ENCODE measurements around the gene ATP5F1D. TPM values are rescaled to one million over a fixed set of nuclear protein-coding genes. Genes with fewer than 3 reads are reported as not detected.
A peak's percentile ranks its signal among the peaks of the same experiment; 100 is the strongest.
"Not testable (repeated sequence)": the region's sequence is repeated elsewhere in the genome, so short reads cannot be mapped to it uniquely, and the experiment has no call there.

Gene ATP5F1D
- total RNA-seq, 1 experiment from 2014 or later = 179 TPM

DNA sequence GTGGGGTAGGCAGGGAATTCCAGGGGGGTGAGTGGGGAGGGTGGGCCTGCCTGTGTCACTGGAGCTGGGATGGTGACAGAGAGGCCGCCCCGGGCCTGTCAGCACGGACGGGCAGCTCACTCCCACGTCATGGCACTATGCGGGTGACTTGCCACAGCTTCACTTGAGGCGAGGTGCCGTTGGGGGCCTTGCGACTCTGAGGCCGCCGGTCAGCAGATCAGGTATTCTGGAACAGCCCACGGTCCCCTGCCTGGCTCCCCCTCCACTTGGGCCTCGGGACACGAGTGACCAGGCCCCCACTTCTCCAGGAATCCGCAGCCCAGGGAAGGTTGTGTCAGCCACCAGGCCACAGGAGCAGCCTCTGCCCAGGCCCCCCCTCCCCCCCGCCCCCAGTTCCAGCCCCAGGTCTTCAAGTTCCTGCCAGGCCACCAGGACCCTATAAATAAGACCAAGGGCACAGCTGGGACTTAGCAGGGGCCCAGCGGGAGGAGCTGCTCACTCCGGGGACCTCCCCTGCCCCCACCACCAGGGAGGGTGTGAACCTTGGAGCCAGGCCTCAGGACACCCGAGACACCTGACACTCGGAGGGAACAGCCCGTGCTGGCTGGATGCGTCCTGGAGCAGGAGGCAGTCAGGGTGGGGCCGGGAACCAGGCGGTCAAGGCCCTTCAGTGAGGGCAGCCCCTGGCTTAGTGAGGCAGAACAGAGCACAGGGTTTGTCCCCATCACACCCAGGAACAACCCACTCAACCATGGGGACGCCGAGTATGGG lies 4.1 kb downstream of the ATP5F1D start:
- Mint-ChIP-seq H3K36me3 (ENCODE audit: insufficient read depth in 1 of 3, low read depth in 3 of 3) (peaks cover 0 to 4% (median 0%) of the 10 kb centered on the region in 3 experiments; a peak in 3 of 7 replicates), H3K4me1 (peaks cover 5 to 16% of the 10 kb centered on the region in 2 experiments), H3K4me3 (no peak overlapping the region), H3K27ac (no peak overlapping the region; a peak in 1 of 7 replicates), H3K27me3 (ENCODE audit: low read depth) (no peaks in the 10 kb centered on the region; the same call in 1 of the 2 replicates), H3K9me3 (no peaks in the 10 kb centered on the region)
- Histone ChIP-seq H2BK20ac (ENCODE audit: low read depth, low read length, poor library complexity, severe bottlenecking) (no peak overlapping the region), H3K9ac (ENCODE audit: extremely low read depth, insufficient read length, low read length) (no peak overlapping the region), H3K56ac (ENCODE audit: insufficient read length, low read depth, low read length) (no peak overlapping the region), H2BK5ac (ENCODE audit: insufficient read length, low read length) (no peak overlapping the region), H3K27me3 (ENCODE audit: insufficient read depth, low read length) (no peaks in the 10 kb centered on the region), H4K20me1 (ENCODE audit: control insufficient read depth, insufficient read depth, insufficient read length) (no peaks in the 10 kb centered on the region), H3T11ph (ENCODE audit: low read length) (no peak overlapping the region), H2AFZ (ENCODE audit: low read length) (no peak overlapping the region), H3K9me3 (ENCODE audit: control insufficient read depth, low read depth, low read length) (no peaks in the 10 kb centered on the region), H3K4ac (ENCODE audit: low read depth, low read length) (no peak overlapping the region), H3K4me2 (ENCODE audit: insufficient read depth, insufficient read length, low read length) (no peak overlapping the region), H3K18ac (ENCODE audit: insufficient read length, low read depth, low read length) (no peak overlapping the region), H3K79me2 (ENCODE audit: insufficient read depth, low read length) (no peaks in the 10 kb centered on the region; the same call in 1 of the 2 replicates), H2BK12ac (ENCODE audit: insufficient read length, low read depth, low read length) (no peak overlapping the region), H4K91ac (ENCODE audit: insufficient read length, low read depth, low read length) (no peak overlapping the region), H3K14ac (ENCODE audit: insufficient read depth, low read length) (no peak overlapping the region), H2AK5ac (ENCODE audit: insufficient read length, low read length) (no peak overlapping the region), H2BK120ac (ENCODE audit: low read depth, low read length, poor library complexity, severe bottlenecking) (no peak overlapping the region), H4K5ac (ENCODE audit: insufficient read length, low read depth, low read length) (no peak overlapping the region), H3K79me1 (ENCODE audit: insufficient read depth, low read depth, low read length, poor library complexity, severe bottlenecking) (no peaks in the 10 kb centered on the region), H3K23me2 (ENCODE audit: insufficient read length, low read depth, low read length, poor library complexity, severe bottlenecking) (no peaks in the 10 kb centered on the region), H3K23ac (ENCODE audit: insufficient read length, low read depth, low read length) (no peak overlapping the region), H3K27ac (ENCODE audit: insufficient read length, low read depth, low read length) (no peak overlapping the region), H4K8ac (replicated peaks; ENCODE audit: insufficient read length, low read depth, low read length) (no peak overlapping the region), H2BK15ac (ENCODE audit: low read depth, low read length) (no peak overlapping the region), H3K4me1 (ENCODE audit: insufficient read depth, low read length) (no peaks in the 10 kb centered on the region)
- DNase-seq = no peak
- TF ChIP-seq, protein P1, sequence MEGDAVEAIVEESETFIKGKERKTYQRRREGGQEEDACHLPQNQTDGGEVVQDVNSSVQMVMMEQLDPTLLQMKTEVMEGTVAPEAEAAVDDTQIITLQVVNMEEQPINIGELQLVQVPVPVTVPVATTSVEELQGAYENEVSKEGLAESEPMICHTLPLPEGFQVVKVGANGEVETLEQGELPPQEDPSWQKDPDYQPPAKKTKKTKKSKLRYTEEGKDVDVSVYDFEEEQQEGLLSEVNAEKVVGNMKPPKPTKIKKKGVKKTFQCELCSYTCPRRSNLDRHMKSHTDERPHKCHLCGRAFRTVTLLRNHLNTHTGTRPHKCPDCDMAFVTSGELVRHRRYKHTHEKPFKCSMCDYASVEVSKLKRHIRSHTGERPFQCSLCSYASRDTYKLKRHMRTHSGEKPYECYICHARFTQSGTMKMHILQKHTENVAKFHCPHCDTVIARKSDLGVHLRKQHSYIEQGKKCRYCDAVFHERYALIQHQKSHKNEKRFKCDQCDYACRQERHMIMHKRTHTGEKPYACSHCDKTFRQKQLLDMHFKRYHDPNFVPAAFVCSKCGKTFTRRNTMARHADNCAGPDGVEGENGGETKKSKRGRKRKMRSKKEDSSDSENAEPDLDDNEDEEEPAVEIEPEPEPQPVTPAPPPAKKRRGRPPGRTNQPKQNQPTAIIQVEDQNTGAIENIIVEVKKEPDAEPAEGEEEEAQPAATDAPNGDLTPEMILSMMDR (conservative IDR thresholded peaks at IDR 0.05) = no peak
- no CpG with 5 or more reads among the region's 26 CpGs for WGBS (ENCODE audit: extremely low coverage, insufficient read length, low lambda C conversion rate)

DNA sequence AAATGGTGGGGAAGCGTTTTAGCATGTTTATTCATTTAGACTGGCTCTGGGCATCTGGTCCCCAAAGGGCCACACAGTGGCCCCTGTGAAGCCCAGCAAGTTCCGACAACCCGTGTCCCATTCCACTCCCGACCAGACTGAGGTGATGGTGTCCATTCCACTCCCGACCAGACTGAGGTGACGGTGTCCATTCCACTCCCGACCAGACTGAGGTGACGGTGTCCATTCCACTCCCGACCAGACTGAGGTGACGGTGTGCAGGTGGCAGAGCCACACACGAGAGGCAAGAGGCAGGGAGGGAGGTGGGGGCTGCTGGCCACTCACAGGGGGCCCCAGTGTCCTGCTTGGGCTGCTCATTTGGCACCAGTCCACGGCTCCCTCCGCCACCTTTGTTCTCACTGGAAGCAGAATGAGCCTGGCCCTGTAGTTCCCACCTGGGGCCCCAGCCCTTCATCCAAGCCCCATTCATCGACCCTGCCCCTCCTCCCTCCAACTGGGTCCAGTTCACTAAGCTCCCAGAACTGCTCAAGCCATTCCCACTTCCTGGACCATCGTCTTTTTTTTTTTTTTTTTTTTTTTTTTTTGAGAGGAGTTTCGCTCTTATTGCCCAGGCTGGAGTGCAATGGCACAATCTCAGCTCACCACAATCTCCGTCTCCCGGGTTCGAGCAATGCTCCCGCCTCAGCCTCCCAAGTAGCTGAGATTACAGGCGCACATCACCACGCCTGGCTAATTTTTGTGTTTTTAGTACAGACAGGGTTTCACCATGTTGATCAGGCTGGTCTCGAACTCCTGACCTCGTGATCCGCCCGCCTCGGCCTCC lies 4.9 kb downstream of the ATP5F1D start:
- H3K56ac ChIP-seq (ENCODE audit: insufficient read length, low read depth, low read length); H3K9me3 Mint-ChIP-seq; DNase-seq; H2BK12ac ChIP-seq (ENCODE audit: insufficient read length, low read depth, low read length); H3K79me1 ChIP-seq (ENCODE audit: insufficient read depth, low read depth, low read length, poor library complexity, severe bottlenecking); H2BK20ac ChIP-seq (ENCODE audit: low read depth, low read length, poor library complexity, severe bottlenecking); H3K4me1 ChIP-seq (ENCODE audit: insufficient read depth, low read length); H3K27ac Mint-ChIP-seq; H3T11ph ChIP-seq (ENCODE audit: low read length); H3K79me2 ChIP-seq (ENCODE audit: insufficient read depth, low read length); H4K20me1 ChIP-seq (ENCODE audit: control insufficient read depth, insufficient read depth, insufficient read length); H3K9ac ChIP-seq (ENCODE audit: extremely low read depth, insufficient read length, low read length); H3K27ac ChIP-seq (ENCODE audit: insufficient read length, low read depth, low read length); H3K4ac ChIP-seq (ENCODE audit: low read depth, low read length); H3K23me2 ChIP-seq (ENCODE audit: insufficient read length, low read depth, low read length, poor library complexity, severe bottlenecking); H2BK120ac ChIP-seq (ENCODE audit: low read depth, low read length, poor library complexity, severe bottlenecking); H3K18ac ChIP-seq (ENCODE audit: insufficient read length, low read depth, low read length); H2AK5ac ChIP-seq (ENCODE audit: insufficient read length, low read length); H3K9me3 ChIP-seq (ENCODE audit: control insufficient read depth, low read depth, low read length); H3K36me3 Mint-ChIP-seq (ENCODE audit: insufficient read depth in 1 of 3, low read depth in 3 of 3); H4K91ac ChIP-seq (ENCODE audit: insufficient read length, low read depth, low read length); H2BK5ac ChIP-seq (ENCODE audit: insufficient read length, low read length); H3K27me3 Mint-ChIP-seq (ENCODE audit: low read depth); H4K8ac ChIP-seq (replicated peaks; ENCODE audit: insufficient read length, low read depth, low read length); H2AFZ ChIP-seq (ENCODE audit: low read length); H3K14ac ChIP-seq (ENCODE audit: insufficient read depth, low read length); H3K27me3 ChIP-seq (ENCODE audit: insufficient read depth, low read length); H3K4me2 ChIP-seq (ENCODE audit: insufficient read depth, insufficient read length, low read length); H2BK15ac ChIP-seq (ENCODE audit: low read depth, low read length); H4K5ac ChIP-seq (ENCODE audit: insufficient read length, low read depth, low read length); H3K23ac ChIP-seq (ENCODE audit: insufficient read length, low read depth, low read length): not testable (repeated sequence)
- Mint-ChIP-seq H3K4me1 (peaks cover 3 to 15% of the 10 kb centered on the region in 2 experiments), H3K4me3 (peak overlapping the region in 1 of 2 experiments; percentile 48; a peak in 2 of 5 replicates)
- no CpG with 5 or more reads among the region's 27 CpGs for WGBS (ENCODE audit: extremely low coverage, insufficient read length, low lambda C conversion rate)

Data from H9 (cell line).